AG09319 (cell line): ENCODE results near the gene PRICKLE2.

Experiments
- DNase-seq: peaks from one replicate; pipeline ENCODE4 v3.0.0-alpha.2; 2010; ENCODE audit warnings: low read depth; ENCODE audit errors: extremely low read depth
- CTCF ChIP-seq: IDR thresholded peaks from 2 replicates; pipeline ENCODE4 v1.5.1; 2011; ENCODE audit warnings: low read depth, mild to moderate bottlenecking, inconsistent platforms, low read length, moderate library complexity

Gene PRICKLE2

DNA sequence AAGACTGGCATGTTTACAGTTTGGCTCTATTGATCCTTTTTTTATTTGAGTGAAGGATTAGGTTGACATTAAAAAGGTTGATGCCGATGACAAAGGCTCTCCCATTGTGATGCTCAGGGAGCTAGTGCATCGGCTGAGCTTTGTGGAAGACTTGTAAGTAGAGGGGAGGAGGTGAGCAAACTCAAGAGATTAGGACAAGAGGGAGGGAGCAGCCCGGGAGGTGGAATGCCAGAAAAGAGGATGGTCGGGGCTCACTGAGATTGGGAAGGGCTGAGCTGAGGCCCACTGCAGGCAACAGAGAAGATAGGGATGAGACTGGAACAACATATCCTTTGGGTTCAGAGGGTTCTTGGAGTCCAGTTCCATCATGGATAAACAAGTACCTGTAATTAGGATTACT lies 175.4 kb downstream of the PRICKLE2 start:
- no peak for DNase-seq
- no peak for TF ChIP-seq CTCF

DNA sequence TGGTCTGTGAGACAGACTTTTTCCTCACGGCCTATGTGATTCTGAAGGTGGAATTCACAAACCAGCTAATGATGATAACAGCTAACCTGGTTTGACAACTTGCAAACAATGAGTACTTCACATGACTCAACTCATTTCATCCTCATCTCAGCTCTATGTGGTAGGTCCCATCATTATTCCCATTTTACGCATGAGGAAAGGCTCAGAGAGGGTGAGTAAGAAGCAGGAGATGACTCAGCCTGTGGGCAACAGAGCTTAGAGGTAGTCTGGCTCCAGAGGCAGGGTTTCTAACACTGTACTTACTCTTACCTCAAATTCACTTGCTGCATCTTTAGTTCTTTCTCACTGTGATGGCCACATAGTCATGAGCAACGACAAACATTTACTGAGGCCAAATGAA lies 176.1 kb downstream of the PRICKLE2 start:
- TF ChIP-seq CTCF = no peak
- DNase-seq = no peak

GRCh38 chr3:64048631-64049061 lies 176.6 kb downstream of the PRICKLE2 start:
- DNase-seq = peak; percentile 48
- TF ChIP-seq CTCF = no peak

DNA sequence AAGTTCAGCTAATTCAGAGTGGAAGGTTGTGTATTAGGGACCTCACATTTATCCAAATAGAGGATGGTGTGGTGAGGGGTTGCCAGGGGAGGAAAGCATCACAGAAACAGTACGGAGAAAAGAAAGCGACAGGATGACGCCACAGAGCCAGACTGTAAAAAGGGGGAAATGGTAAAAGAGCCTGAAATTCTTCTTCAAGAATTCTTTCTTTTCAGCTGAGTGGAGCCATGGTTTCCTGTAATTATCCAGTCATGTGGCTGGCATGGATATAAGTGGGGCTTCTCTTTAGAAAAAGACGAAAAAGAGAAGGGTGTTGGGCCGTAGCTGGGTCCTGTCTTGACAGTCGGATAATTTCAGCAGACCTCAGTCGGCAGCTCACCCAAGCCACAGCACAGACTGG lies 177.5 kb downstream of the PRICKLE2 start:
- TF ChIP-seq CTCF = no peak
- no peak for DNase-seq

- no peak for TF ChIP-seq CTCF
- no peak for DNase-seq
These were observed 178.2 kb downstream of the PRICKLE2 start for GRCh38 chr3:64046996-64047594.

DNA sequence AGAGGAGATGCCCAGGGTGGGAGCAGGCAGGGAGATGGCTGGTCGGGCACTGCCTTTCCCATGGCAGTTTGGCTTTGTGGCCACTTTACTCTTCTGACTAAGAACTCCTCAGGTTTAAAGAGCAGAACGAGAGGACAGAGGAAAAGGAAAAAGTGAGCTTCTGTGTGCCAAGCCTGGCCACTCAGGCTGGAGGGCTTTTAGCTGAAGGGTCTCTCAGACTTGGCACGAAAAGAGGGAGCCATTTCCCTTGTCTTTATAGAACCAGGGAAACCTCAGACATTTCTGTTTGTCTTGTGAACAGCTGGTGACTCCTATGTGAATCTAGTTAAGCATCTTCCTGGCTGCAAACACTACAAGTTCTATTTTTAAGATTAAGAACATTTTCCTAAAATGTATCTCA lies 178.7 kb downstream of the PRICKLE2 start:
- TF ChIP-seq CTCF = no peak
- DNase-seq = no peak

GRCh38 chr3:64042952-64043351 lies 182.3 kb downstream of the PRICKLE2 start:
- no peak for DNase-seq
- no peak for TF ChIP-seq CTCF
